PC-3 (cell line): ENCODE data around the gene SULT4A1. TPM values are rescaled to one million over a fixed set of nuclear protein-coding genes. Genes with fewer than 3 reads are reported as not detected.

ENCODE experiments used
- ATAC-seq: fragments of 200-7000 bp; cut with Tn5 transposase; 2 replicates; pipeline ENCODE4 v1.9.1; 2020; ENCODE audit warnings: mild to moderate bottlenecking, moderate library complexity
- BruUV-seq: library from RNA; stranded (reverse); fragments of 400-500 nt; replicated peaks from 2 replicates; lab custom pipeline; 2021; lab: Mats Ljungman, UMichigan
- CTCF ChIA-PET: fragments of 300-600 bp; sonication (Branson Sonifier 250); formaldehyde crosslinking; loops from one replicate; lab custom pipeline; 2022; ENCODE audit warnings: antibody characterized with exemption; lab: Charles Lee
- POLR2A ChIA-PET: fragments of 300-600 bp; sonication (Branson Sonifier 250); formaldehyde crosslinking; loops from one replicate; lab custom pipeline; 2022; ENCODE audit warnings: antibody characterized with exemption; ENCODE audit not compliant: unreplicated experiment; lab: Charles Lee
- DNase-seq: peaks from one replicate; pipeline ENCODE4 v3.0.0-alpha.2; 2015
- H2AFZ ChIP-seq: fragments of 300-600 bp; sonication (generic); 2 replicates; pipeline ENCODE4 v1.6.0; 2016; ENCODE audit warnings: antibody characterized with exemption, low read length
- H3F3A ChIP-seq: fragments of 300-600 bp; sonication (generic); one replicate; pipeline ENCODE4 v1.6.0; 2017; ENCODE audit warnings: antibody characterized with exemption, low read length, control low read depth, mild to moderate bottlenecking; ENCODE audit not compliant: unreplicated experiment
- H3K27ac ChIP-seq: fragments of 300-600 bp; sonication (generic); 2 replicates; pipeline ENCODE4 v1.5.1; 2016; ENCODE audit warnings: mild to moderate bottlenecking, low read length
- H3K27me3 ChIP-seq: fragments of 300-600 bp; sonication (generic); 2 replicates; pipeline ENCODE4 v1.6.1; 2016; ENCODE audit warnings: low read length, mixed read lengths
- H3K36me3 ChIP-seq: fragments of 300-600 bp; sonication (generic); 2 replicates; pipeline ENCODE4 v1.6.1; 2016; ENCODE audit warnings: low read depth, mixed run types, low read length, mixed read lengths
- H3K4me1 ChIP-seq: fragments of 300-600 bp; sonication (generic); 2 replicates; pipeline ENCODE4 v1.5.1; 2016; ENCODE audit warnings: low read length; ENCODE audit not compliant: insufficient read depth
- H3K4me2 ChIP-seq: fragments of 300-600 bp; sonication (generic); 2 replicates; pipeline ENCODE4 v1.6.0; 2016; ENCODE audit warnings: low read length
- H3K4me3 ChIP-seq: fragments of 300-600 bp; sonication (generic); 2 replicates; pipeline ENCODE4 v1.5.1; 2016; ENCODE audit warnings: mild to moderate bottlenecking, low read length, mixed read lengths
- H3K79me2 ChIP-seq: fragments of 300-600 bp; sonication (generic); 2 replicates; pipeline ENCODE4 v1.6.1; 2017; ENCODE audit warnings: low read length, mixed read lengths
- H3K9ac ChIP-seq: fragments of 300-600 bp; sonication (generic); 2 replicates; pipeline ENCODE4 v1.6.0; 2016; ENCODE audit warnings: mild to moderate bottlenecking, low read length
- H3K9me2 ChIP-seq: fragments of 300-600 bp; sonication (generic); replicated peaks from 2 replicates; pipeline ENCODE4 v1.6.1; 2016; ENCODE audit warnings: mixed run types, low read length, mixed read lengths
- H3K9me3 ChIP-seq: fragments of 300-600 bp; sonication (generic); 2 replicates; pipeline ENCODE4 v1.6.1; 2016; ENCODE audit warnings: low read length, mixed read lengths
- H4K20me1 ChIP-seq: fragments of 300-600 bp; sonication (generic); 2 replicates; pipeline ENCODE4 v1.6.1; 2016; ENCODE audit warnings: low read length, mixed read lengths
- EZH2 ChIP-seq: fragments of 300-600 bp; sonication (generic); IDR thresholded peaks from one replicate; pipeline ENCODE4 v1.6.1; 2017; ENCODE audit warnings: antibody characterized with exemption, mild to moderate bottlenecking, low read length; ENCODE audit not compliant: unreplicated experiment
- EZH2phosphoT487 ChIP-seq: fragments of 300-600 bp; sonication (generic); IDR thresholded peaks from 2 replicates; pipeline ENCODE4 v1.6.1; 2018; ENCODE audit warnings: mild to moderate bottlenecking, antibody characterized with exemption, low read length, borderline replicate concordance
- intact Hi-C: fragments of 100-400 bp; cut with micrococcal nuclease; formaldehyde crosslinking; loops from 2 replicates; pipeline ENCODE4 v1.9.0; 2023
- total RNA-seq: library from RNA; depleted of rRNA; stranded (reverse); fragments of >200 nt; gene quantifications from 2 replicates; pipeline ENCODE4 v1.2.3, GENCODE V29; 2014
- TF ChIP-seq, protein P1 (sequence below): fragments of 300-600 bp; sonication (generic); conservative IDR thresholded peaks from 2 replicates; pipeline ENCODE4 v1.5.1; 2017; ENCODE audit warnings: antibody characterized with exemption, low read depth, mild to moderate bottlenecking, low read length

The SULT4A1 gene
- total RNA-seq, 1 experiment from 2014 or later = not detected

DNA sequence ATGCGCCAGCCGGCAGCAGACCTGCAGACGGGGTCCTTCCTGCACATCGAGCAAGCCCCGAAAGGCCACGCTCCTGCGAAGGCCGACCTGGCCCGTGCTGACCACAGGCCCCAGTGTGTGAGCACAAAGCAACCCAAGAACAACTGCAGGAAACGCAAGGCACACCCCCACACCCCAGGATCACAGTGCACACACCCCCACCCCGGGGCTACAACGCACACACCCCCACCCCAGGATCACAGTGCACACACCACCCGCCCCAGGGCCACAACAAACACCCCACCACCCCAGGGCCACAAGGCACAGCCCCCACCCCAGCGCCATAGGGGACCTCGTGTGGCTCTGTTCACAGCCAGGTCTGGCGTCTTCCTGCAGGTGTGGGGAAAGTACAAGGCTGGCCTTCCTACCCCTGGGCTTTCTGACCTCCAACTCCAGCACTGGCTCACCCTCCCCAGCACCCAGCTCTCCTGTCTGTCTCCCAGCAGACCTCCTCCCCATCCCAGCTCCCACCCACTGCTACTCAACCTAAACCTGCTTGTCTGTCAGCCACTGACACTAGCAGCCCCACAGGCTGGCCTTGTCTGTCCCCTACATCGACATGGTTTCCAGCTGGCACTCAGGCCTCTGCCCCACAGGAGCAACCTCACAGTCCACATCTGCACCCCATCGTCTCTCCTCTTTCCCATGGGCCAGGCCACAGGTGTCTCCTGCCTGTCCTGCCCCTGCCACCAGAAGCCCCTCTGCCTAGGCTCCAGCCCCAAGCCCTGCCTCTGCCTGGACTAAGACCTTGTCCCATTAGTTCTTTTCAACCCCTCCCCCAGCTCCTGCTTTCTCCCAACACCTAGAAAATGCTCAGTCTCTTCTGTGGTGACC lies 29.7 kb downstream of the SULT4A1 start:
- CTCF ChIA-PET = no interaction called here
- no peak overlapping the region for H3K4me3 ChIP-seq
- H3K4me2 ChIP-seq = no peak overlapping the region
- no peaks in the 10 kb centered on the region for H4K20me1 ChIP-seq
- H3K27ac ChIP-seq = no peak overlapping the region
- TF ChIP-seq EZH2 (no peak), EZH2phosphoT487 (no peak)
- TF ChIP-seq, protein P1, sequence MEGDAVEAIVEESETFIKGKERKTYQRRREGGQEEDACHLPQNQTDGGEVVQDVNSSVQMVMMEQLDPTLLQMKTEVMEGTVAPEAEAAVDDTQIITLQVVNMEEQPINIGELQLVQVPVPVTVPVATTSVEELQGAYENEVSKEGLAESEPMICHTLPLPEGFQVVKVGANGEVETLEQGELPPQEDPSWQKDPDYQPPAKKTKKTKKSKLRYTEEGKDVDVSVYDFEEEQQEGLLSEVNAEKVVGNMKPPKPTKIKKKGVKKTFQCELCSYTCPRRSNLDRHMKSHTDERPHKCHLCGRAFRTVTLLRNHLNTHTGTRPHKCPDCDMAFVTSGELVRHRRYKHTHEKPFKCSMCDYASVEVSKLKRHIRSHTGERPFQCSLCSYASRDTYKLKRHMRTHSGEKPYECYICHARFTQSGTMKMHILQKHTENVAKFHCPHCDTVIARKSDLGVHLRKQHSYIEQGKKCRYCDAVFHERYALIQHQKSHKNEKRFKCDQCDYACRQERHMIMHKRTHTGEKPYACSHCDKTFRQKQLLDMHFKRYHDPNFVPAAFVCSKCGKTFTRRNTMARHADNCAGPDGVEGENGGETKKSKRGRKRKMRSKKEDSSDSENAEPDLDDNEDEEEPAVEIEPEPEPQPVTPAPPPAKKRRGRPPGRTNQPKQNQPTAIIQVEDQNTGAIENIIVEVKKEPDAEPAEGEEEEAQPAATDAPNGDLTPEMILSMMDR = no peak
- H2AFZ ChIP-seq = no peak overlapping the region
- H3K9me3 ChIP-seq = no peaks in the 10 kb centered on the region
- no peaks in the 10 kb centered on the region for H3K9me2 ChIP-seq
- DNase-seq (no peak), ATAC-seq (no peak)
- H3K79me2 ChIP-seq = no peaks in the 10 kb centered on the region
- H3K9ac ChIP-seq = no peak overlapping the region
- no peaks in the 10 kb centered on the region for H3K4me1 ChIP-seq
- BruUV-seq = no TSS peak
- intact Hi-C loops = no loop called here
- POLR2A ChIA-PET = no interaction called here
- H3K27me3 ChIP-seq = no peaks in the 10 kb centered on the region
- no peaks in the 10 kb centered on the region for H3K36me3 ChIP-seq
- no peaks in the 10 kb centered on the region for H3F3A ChIP-seq

- CTCF ChIA-PET = no interaction called here
- Histone ChIP-seq H3K9me3 (no peaks in the 10 kb centered on the region), H3F3A (no peaks in the 10 kb centered on the region), H3K27ac (no peak overlapping the region), H3K79me2 (no peaks in the 10 kb centered on the region), H2AFZ (no peak overlapping the region), H3K27me3 (no peaks in the 10 kb centered on the region), H3K4me3 (no peak overlapping the region), H3K4me1 (peaks cover 5% of the 10 kb centered on the region), H3K4me2 (no peak overlapping the region), H3K36me3 (no peaks in the 10 kb centered on the region), H4K20me1 (no peaks in the 10 kb centered on the region), H3K9me2 (no peaks in the 10 kb centered on the region), H3K9ac (no peak overlapping the region)
- TF ChIP-seq EZH2phosphoT487 (no peak), EZH2 (no peak)
- TF ChIP-seq, protein P1 = no peak
- DNase-seq (no peak), ATAC-seq (no peak)
- POLR2A ChIA-PET = no interaction called here
- no TSS peak for BruUV-seq
- intact Hi-C loops = no loop called here
These were observed 30.5 kb downstream of the SULT4A1 start for GRCh38 chr22:43831561-43832392.
